OCI-M1 (cell line): ENCODE data around the gene CHRFAM7A.
"Not testable (repeated sequence)": the region's sequence is repeated elsewhere in the genome, so short reads cannot be mapped to it uniquely, and the experiment has no call there.

ENCODE experiments used
- DNase-seq: peaks from one replicate; lab custom pipeline; 2025; lab: John Stamatoyannopoulos, UW

Gene CHRFAM7A

DNA sequence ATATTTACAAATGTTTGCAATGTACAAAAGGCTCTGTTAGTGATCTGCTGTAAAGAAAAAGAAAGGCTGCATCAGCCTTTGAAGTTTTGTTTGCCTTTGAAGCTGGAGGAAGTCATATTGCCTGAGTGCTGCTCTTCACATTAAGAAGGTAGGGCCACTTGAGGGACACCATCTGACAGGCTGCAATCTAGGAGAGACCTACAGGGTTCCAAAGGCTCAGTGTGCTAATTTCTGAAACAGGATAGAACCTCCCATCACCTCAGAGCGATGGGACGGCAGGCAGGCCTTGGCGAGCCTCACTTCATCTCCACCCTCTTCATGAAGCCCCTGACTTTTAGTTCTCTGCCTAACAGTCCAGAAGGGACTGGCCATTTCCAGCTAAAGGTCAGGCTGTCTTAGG, 77.6 kb downstream of the CHRFAM7A start:
- DNase-seq, result not testable (repeated sequence)

DNA sequence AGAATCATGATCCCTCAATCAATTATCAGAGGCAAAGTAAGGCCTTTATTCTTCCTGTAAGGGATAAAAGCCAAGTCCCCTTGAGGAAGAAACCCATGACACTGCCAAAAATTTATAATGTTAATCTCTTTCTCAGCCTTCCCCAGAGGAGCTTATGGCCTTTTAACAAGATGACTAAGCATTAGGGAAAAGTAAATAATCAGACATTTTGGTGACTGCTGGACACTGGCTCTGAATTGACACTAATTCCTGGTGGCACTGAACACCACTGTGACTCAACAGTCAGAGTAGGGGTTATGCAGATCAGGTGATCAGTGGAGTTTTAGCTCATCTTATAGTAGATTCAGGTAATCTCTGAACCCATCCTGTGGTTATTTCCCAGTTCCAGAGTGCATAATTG, 82.8 kb downstream of the CHRFAM7A start:
- not testable (repeated sequence) for DNase-seq
